D341Med (cell line): ENCODE data around the gene SH3GLB2.
"Not testable (repeated sequence)": the region's sequence is repeated elsewhere in the genome, so short reads cannot be mapped to it uniquely, and the experiment has no call there.

Experiments
- DNase-seq: peaks from one replicate; pipeline ENCODE4 v3.0.0; 2012; ENCODE audit warnings: low spot score

Gene SH3GLB2

GRCh38 chr9:129053020-129053419, 24.9 kb upstream of the SH3GLB2 start:
- no peak for DNase-seq

DNA sequence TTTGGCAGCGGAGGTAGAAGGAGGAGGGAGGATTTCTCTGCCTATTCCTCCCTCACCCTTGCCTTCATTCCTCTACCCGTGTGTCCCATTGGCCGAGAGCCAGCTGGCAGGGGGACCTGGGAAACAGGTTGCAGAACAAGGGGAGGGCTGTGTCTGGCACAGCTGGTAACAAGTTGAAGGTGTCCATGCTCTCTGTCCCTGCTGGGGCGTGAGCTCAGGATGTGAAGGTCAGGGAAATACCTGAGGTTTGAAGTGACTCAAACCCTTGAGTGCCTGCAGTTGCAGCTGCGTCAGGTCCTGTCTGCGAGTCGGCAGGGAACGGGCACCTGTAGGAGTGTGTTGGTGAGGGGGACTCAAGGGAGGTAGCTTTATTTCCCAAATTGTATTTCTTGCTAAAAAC, 24.5 kb upstream of the SH3GLB2 start:
- peak; percentile 45 for DNase-seq

DNA sequence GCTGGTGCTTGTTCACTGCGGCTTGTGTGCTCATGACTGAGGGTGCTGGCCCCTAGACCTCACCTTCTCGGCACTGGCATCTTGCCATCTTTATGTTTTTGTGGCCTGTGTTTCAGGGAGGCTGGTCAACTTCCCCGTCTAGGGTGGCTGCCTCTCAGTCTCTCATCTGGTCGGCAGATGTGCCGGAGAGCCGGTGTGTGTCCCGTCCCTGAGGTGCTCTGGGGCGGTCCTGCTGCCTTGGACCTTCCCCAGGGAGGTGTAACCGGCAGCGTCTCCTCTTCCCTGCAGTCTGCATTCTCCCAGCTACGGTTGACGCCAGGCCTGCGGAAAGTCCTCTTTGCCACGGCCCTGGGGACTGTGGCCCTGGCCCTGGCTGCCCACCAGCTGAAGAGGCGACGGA, 13.9 kb upstream of the SH3GLB2 start:
- no peak for DNase-seq

DNA sequence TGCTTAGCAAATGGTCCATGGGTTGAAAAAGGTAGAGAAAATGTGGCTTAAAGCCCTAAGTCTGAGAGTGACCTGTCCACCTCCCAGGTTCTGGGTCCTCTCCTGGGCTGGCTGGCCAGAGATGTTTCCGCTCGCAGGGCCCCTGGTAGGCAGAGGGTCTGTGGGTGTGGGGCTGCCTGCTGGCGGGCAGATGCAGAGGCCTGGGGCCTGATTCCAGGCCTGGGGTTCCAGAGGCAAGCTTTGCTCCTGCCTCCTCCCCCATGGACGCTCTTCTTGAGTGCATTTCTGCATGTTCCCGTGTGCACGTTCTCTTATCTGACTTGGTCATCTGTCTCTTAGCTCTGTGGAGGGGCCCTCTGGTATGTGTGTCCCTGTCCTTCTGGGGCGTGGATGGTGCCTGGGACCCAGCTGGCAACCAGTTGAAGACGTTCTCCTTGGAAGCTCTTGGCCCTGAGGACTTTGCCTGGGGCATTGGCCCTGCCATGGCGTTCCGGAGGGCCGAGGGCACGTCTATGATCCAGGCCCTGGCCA, 12.0 kb upstream of the SH3GLB2 start:
- no peak for DNase-seq

GRCh38 chr9:129038109-129038852, 10.2 kb upstream of the SH3GLB2 start:
- DNase-seq, result peak; percentile 12

DNA sequence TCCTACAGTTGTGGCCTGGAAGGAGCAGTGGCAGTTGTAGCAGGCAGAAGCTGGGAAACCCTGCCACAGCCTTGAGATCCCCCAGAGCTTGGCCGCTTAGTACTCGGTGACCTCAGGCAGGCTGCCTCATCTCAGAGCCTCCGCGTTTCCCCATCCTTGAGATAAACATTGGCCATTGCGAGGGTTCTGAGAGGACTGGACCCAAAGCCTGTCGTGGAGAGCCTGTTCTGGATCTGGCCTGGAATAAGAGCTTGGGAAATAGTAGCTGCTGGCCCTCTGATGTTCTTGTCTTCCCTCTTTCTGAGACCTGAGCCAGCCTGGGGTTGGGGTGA, 9.6 kb upstream of the SH3GLB2 start:
- DNase-seq, result no peak

DNA sequence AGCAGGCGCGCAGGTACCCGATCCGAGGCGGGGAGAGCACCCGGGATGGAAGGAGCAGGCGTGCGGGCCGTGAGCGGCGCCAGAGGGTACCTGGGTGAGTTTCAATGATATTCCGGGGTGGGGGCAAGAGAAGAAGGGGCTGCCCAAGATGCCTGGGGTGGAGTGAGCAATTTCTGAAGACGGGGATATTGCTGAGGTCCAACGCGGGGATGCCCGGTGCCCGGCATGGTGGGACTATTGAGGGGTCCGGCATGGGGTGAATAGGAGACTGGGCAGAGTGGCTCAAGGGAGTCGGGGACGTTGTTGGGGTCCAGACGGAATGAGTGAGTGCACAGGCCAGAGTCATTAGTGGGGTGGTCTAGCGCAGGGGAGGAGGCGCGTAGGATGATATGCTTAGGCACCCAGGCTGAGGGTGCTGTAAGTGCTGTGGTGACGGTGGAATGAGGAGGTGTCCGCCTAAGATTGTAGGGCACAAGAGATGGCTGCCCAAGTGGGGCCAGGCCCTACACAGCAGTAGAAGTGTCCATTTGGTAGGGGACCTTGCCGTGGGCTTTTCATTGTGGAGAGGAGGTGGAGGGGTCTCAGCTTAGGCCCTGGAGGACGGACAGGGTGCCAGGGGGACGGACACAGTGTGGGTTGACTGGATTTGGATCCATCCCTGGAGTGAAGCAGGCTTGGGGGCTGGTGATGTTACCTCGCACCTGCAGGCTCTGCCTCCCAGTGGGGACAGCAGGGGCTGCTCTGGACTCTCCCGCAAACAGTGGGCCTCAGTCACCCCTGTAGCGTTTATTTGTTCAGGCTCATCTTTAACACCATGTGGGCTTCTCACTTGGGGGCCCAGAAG, 9.0 kb upstream of the SH3GLB2 start:
- peak; percentile 17 for DNase-seq

DNA sequence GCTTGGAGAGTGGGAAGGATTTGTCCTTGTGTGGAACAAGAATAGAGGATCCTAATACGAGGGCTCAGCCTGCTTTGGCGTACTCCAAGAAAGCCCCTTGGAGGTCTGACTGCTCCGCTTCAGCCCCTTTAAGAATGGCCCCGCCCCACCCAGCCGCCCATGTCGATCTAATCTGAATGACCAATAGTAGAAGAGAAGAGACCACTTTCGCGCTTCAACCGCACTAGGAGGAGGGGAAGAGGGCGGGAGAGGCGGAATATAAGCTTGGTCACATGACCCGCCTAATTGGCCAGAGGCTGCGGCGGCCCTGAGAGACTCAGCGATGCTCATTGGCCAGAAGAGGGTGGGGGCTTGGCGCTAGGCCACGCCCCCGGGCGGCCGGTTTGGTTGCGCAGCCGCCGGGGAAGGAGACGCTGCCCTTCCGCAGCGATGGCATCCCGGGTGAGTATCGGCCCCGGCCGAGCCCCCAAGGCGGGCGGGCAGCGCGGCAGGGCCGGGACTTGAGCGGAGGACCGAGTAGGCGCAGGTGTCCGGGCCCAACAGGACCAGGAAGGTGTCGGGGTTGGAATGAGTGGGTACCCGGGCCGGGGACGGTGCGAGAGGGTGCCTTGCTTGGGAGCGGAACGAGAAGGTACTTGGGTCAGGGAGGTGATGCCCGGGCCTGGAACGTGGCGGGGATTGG, 8.3 kb upstream of the SH3GLB2 start, which contains the start of gene MIGA2:
MIGA2 (plus strand) TSS at position 386 of the 682 bp plus-strand sequence. CDS start 3,969 bp downstream, outside the sequence.
- peak; percentile 98 for DNase-seq

- not testable (repeated sequence) for DNase-seq
Measured at GRCh38 chr9:129035838-129036237, 7.7 kb upstream of the SH3GLB2 start.

GRCh38 chr9:129033216-129033615, 5.1 kb upstream of the SH3GLB2 start:
- DNase-seq, result no peak

DNA sequence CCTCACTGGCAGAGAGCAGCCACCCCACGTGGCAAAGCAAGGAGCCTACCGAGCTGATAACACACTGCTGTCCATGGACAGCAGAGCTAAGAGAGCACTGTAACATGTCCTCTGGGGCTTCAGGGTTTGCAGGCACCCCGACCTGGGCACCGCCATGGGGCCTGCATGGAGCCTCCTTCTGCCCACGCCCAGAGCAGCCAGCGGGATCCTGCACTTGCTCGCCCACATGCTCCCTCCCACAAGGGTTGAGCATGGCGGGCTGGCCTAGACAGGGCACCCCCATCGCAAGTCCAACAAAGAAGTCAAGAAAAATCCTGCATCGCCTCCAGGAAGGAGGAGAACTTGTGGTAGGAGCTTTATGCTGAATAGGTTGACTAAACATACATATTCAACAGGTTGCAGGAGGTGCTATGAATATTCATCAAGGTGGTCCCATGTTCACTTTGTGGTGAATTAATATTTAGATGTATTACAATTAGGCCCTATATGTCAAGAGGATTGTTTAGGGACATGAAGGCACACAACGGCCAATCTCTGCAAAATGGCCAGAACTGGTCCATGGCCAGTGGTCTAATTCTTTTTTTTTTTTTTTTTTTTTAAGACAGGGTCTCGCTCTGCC, 4.5 kb upstream of the SH3GLB2 start:
- DNase-seq, result no peak

DNA sequence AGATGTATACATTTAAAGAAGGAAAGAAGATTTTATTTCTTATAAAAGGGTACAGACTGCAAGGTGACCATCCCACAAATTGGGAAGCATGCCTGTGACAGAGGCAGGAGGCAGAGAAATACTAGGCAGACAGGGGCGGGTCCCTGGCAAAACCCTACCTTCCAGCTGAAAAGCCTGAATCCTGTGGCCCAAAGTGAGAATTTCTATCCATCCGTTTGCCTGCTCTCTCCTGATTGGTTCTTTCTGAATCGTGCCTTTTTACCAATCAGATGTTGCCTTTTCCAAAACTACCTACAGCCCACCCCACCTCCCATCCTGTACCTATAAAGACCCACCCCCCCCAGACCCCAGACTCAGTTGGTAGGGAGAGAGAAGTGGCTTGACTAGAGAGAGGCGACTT, 3.4 kb upstream of the SH3GLB2 start:
- no peak for DNase-seq

DNA sequence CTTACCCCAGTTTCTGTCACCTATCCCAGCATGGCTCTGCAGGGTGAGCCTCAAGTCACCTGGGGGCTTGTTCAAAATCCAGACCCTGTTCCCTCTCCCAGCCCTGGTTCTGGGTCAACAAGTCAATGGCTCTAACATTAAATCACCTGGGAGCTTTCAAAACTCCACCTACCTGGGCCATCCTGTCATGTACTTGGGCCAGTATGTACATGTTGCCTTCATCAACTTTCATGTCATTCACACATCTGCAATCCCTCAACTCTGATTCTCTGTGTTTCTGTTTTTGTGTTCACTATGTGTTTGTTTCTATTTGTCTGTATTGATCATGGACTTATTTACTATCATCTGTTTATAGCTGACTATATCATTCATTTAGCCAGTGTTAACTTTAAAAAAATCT, 2.1 kb upstream of the SH3GLB2 start:
- DNase-seq, result no peak

DNA sequence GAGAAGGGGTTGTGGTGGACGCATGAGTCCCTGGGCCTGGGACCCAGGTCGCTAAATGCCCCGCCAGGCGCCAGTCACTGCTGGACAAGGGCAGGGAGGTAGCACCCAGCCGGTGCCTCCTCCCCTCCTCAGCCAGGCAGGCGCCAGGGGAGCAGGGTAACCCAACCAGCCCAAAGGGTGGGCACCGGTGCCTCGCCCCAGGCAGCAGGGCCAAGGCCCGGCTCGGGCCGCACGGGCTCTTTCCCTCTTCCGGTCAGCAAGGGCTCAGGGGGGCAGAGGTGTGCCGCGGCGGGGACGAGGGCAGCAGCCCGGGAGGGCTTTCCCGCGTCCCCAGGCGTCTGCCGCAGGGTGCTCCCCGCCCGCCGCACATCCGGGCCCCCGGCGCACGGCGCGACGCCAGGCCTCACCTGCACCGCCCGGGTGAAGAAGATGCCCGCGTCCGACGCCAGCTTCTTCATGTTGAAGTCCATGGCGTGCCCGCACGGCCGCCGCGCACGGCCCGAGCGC, 393 bp downstream of the SH3GLB2 start:
- no peak for DNase-seq

DNA sequence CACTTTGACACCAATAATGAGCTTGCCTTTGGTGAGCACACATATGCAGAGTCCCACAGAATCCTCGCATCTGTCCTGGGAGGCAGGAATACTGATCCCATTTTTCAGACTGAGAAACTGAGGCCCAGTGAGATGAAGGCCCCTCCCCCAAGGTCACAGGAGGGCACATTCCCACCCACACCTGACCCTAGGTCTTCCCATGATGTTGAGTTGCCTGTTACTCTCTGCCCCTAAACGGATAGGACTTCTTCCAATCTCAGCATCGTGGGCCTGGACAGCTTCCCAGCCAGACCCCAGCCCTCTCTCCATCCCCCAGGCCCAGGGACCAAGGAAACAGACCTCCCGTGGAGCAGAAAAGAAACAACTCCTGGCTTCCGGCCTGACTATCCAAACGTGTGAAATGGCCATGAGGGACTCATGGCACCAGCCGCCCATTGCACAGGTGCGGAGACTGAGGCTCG, 877 bp downstream of the SH3GLB2 start:
- no peak for DNase-seq

- DNase-seq, result peak; percentile 64
Measured at GRCh38 chr9:129026442-129027223, 1.5 kb downstream of the SH3GLB2 start.

- DNase-seq, result no peak
Measured at GRCh38 chr9:129023908-129024233, 4.3 kb downstream of the SH3GLB2 start.

GRCh38 chr9:129023036-129023907, 4.9 kb downstream of the SH3GLB2 start:
- peak; percentile 36 for DNase-seq

DNA sequence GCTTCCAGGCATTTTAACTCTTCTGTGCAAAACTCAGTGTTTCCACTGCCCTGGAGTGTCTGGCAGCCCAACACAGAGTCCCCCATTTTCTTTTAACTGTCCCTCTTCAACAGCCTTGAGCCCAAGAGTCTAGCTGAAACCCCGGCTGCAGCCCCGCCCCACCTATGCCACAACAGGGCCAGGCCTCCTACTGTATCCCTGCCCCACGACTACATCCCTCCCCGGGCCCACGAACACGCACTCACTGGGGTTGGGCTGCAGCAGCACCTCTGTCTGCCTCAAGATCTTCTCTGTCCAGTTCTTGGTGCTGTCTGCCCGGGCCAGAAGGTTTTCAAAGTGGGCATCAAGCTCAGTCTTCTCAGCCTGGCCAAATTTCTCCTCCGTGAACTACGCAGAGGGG, 6.1 kb downstream of the SH3GLB2 start:
- DNase-seq, result peak; percentile 18

GRCh38 chr9:129021091-129021490, 7.0 kb downstream of the SH3GLB2 start:
- no peak for DNase-seq
